GM19463 (cell line): ENCODE measurements around the gene A3GALT2.

Experiments used
- ATAC-seq: cut with Tn5 transposase; IDR thresholded peaks from one replicate; pipeline ENCODE4 v1.9.1; 2021; ENCODE audit warnings: mild to moderate bottlenecking, moderate library complexity; ENCODE audit not compliant: unreplicated experiment

A3GALT2 gene

GRCh38 chr1:33332881-33333280 lies 12.0 kb upstream of the A3GALT2 start:
- ATAC-seq, result no peak

GRCh38 chr1:33332357-33332789 lies 11.5 kb upstream of the A3GALT2 start:
- ATAC-seq, result no peak

GRCh38 chr1:33331444-33332356 lies 10.8 kb upstream of the A3GALT2 start:
- no peak for ATAC-seq

GRCh38 chr1:33330906-33331305 lies 10.0 kb upstream of the A3GALT2 start:
- ATAC-seq, result no peak

GRCh38 chr1:33330361-33330890 lies 9.5 kb upstream of the A3GALT2 start:
- ATAC-seq, result no peak

GRCh38 chr1:33329600-33330305 lies 8.9 kb upstream of the A3GALT2 start:
- no peak for ATAC-seq

GRCh38 chr1:33328817-33329216 lies 7.9 kb upstream of the A3GALT2 start:
- no peak for ATAC-seq

- no peak for ATAC-seq
Measured at GRCh38 chr1:33327587-33328325, 6.9 kb upstream of the A3GALT2 start.

GRCh38 chr1:33326785-33327184 lies 5.9 kb upstream of the A3GALT2 start:
- no peak for ATAC-seq

GRCh38 chr1:33324677-33325575 lies 4.0 kb upstream of the A3GALT2 start:
- no peak for ATAC-seq

GRCh38 chr1:33323663-33324477 lies 3.0 kb upstream of the A3GALT2 start:
- ATAC-seq, result no peak

GRCh38 chr1:33322870-33323585 lies 2.1 kb upstream of the A3GALT2 start:
- ATAC-seq, result no peak

- no peak for ATAC-seq
Measured at GRCh38 chr1:33322109-33322508, 1.2 kb upstream of the A3GALT2 start.

GRCh38 chr1:33321178-33321577 lies 280 bp upstream of the A3GALT2 start:
- ATAC-seq, result no peak

GRCh38 chr1:33319949-33320618 lies 814 bp downstream of the A3GALT2 start:
- ATAC-seq, result no peak

GRCh38 chr1:33319186-33319948 lies 1.5 kb downstream of the A3GALT2 start:
- ATAC-seq, result no peak

- ATAC-seq, result no peak
Measured at GRCh38 chr1:33317946-33318345, 3.0 kb downstream of the A3GALT2 start.
